HAP-1 (cell line): ENCODE data around the gene EPDR1.

Experiments used
- DNase-seq, 2 experiments: peaks; one replicate each; pipeline ENCODE4 v3.0.0-alpha.2; 2016 to 2020; ENCODE audit warnings: low spot score in 2 of 2
- H3K27me3 ChIP-seq: fragments of 250-450 bp; sonication (Bioruptor Pico); 2 replicates; pipeline ENCODE4 v1.5.1; 2020; ENCODE audit warnings: low read depth, mild to moderate bottlenecking, moderate library complexity
- H3K36me3 ChIP-seq: fragments of 250-450 bp; sonication (Bioruptor Pico); replicated peaks from 2 replicates; pipeline ENCODE4 v1.5.1; 2020; ENCODE audit warnings: mild to moderate bottlenecking
- H3K4me1 ChIP-seq: fragments of 250-450 bp; sonication (Bioruptor Pico); 2 replicates; pipeline ENCODE4 v1.5.1; 2020; ENCODE audit warnings: mild to moderate bottlenecking
- H3K4me3 ChIP-seq: fragments of 250-450 bp; sonication (Bioruptor Pico); 2 replicates; pipeline ENCODE4 v1.5.1; 2020; ENCODE audit warnings: mild to moderate bottlenecking, moderate library complexity
- H3K9me3 ChIP-seq: fragments of 250-450 bp; sonication (Bioruptor Pico); 2 replicates; pipeline ENCODE4 v1.5.1; 2020; ENCODE audit warnings: mild to moderate bottlenecking, moderate library complexity
- in situ Hi-C: fragments of 300-500 bp; cut with MboI; formaldehyde crosslinking; loops from 3 replicates; pipeline ENCODE4 v1.14.3; 2020; ENCODE audit warnings: low sequenced_read_pairs, inconsistent platforms, mixed read lengths

The EPDR1 gene

GRCh38 chr7:37973915-37974314 lies 53.5 kb downstream of the EPDR1 start:
- H3K4me1 ChIP-seq, result no peaks in the 10 kb centered on the region
- no peak overlapping the region for H3K4me3 ChIP-seq
- H3K36me3 ChIP-seq, result no peaks in the 10 kb centered on the region
- H3K9me3 ChIP-seq, result no peaks in the 10 kb centered on the region
- in situ Hi-C loops, result no loop called here
- DNase-seq, result no peak
- H3K27me3 ChIP-seq, result no peaks in the 10 kb centered on the region

- DNase-seq, result no peak
- Histone ChIP-seq H3K36me3 (no peaks in the 10 kb centered on the region), H3K4me3 (no peak overlapping the region), H3K27me3 (no peaks in the 10 kb centered on the region), H3K9me3 (no peaks in the 10 kb centered on the region), H3K4me1 (no peaks in the 10 kb centered on the region)
- in situ Hi-C loops, result no loop called here
Observed at GRCh38 chr7:37974711-37975110, 54.3 kb downstream of the EPDR1 start.

GRCh38 chr7:37977243-37977642 lies 56.8 kb downstream of the EPDR1 start:
- no peaks in the 10 kb centered on the region for H3K4me1 ChIP-seq
- in situ Hi-C loops, result no loop called here
- H3K9me3 ChIP-seq, result no peaks in the 10 kb centered on the region
- DNase-seq, result no peak
- H3K4me3 ChIP-seq, result no peak overlapping the region
- H3K36me3 ChIP-seq, result no peaks in the 10 kb centered on the region
- no peaks in the 10 kb centered on the region for H3K27me3 ChIP-seq

DNA sequence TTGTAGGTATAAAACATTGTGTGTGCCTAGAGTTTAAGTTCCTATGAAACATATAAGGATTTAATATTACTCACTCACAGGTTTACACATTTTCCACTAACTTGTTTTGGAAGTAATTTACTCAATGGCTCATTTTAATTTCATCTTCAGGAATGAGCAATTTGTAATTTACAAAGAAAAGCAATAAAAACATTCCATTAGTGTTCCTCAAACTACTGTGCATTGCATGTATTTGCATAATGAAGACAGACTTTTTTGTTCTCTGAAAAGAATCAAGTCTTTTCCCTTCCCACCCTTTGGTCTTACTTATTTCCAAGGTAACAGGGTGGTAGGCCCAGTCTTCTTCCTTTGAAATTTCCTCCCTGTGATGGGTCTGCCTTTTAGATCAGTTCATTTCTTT lies 61.2 kb downstream of the EPDR1 start:
- Histone ChIP-seq H3K36me3 (no peaks in the 10 kb centered on the region), H3K9me3 (no peaks in the 10 kb centered on the region), H3K27me3 (no peaks in the 10 kb centered on the region), H3K4me3 (no peak overlapping the region), H3K4me1 (no peaks in the 10 kb centered on the region)
- DNase-seq, result no peak
- in situ Hi-C loops, result no loop called here

DNA sequence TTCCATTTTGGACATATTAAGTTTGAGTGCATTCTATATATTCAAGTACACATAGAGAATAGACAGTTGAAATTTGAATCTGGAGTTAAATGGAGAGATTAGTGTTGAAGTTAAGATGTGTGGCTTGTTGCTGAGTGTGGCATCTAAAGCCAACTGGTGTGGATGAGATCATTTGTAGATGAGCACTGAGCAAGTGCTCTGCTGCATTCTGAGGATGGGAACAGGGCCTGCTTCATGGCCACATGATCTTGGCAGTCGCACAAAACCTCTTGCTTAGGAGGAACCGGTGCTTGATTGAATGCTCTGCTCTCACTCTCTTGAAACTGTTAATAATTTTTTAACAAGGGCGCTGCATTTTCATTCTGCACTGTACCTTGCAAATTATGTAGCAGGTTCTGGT lies 62.0 kb downstream of the EPDR1 start:
- H3K36me3 ChIP-seq, result no peaks in the 10 kb centered on the region
- H3K4me3 ChIP-seq, result no peak overlapping the region
- in situ Hi-C loops, result no loop called here
- H3K9me3 ChIP-seq, result no peaks in the 10 kb centered on the region
- no peak for DNase-seq
- H3K4me1 ChIP-seq, result no peaks in the 10 kb centered on the region
- no peaks in the 10 kb centered on the region for H3K27me3 ChIP-seq

DNA sequence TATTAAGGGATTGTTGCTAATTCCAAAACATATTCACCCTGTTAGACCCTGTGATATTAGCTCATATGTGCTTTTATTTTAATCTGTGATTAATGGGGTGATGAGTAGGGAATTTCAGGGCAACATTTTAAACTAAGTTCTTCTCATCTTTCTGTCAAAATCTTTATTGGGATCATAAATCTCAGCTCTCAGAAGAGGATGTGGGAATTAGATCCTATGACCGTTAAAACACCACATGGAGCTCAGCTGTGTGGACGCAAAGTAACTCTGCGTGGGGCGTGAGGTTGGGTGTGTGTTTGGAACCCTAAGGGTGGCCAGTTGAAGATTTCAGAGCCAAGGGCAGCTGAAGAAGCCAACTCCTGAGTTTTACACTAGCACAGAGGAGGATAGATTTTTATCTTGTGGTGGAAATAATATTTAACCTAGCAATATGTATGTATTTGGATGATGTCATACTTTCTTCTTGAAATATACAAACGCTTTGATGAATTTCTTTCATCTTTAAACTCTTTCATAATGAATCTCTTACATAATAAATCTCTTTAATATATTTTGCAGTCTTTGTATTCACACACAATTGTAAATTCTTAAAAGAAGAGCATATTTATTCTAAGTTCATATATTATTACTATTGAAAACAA lies 64.4 kb downstream of the EPDR1 start:
- Histone ChIP-seq H3K36me3 (no peaks in the 10 kb centered on the region), H3K27me3 (no peaks in the 10 kb centered on the region), H3K9me3 (no peaks in the 10 kb centered on the region), H3K4me3 (no peak overlapping the region), H3K4me1 (no peaks in the 10 kb centered on the region)
- in situ Hi-C loops, result no loop called here
- DNase-seq, result no peak

DNA sequence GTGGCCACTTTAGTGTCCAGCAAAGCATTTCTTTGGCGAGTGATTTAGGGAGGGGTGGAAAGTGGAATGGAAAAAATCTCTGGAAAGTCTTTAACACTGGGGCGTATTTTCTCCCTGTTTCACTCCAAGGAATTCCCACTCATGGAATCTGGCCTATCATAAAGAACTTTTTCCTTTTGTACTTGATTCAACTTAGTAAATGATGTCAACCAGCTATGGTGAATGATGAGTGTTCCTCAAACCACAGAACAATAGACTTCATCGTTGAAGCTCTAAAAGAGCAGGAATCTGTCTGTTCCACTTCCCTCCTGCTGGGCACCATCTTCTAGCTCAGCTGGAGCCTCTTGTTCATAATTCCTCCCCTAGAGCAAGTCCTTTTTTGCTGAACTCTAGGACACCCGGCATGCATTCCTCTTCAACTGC lies 66.5 kb downstream of the EPDR1 start:
- Histone ChIP-seq H3K4me3 (no peak overlapping the region), H3K4me1 (no peaks in the 10 kb centered on the region), H3K9me3 (no peaks in the 10 kb centered on the region), H3K36me3 (no peaks in the 10 kb centered on the region), H3K27me3 (no peaks in the 10 kb centered on the region)
- DNase-seq, result no peak
- in situ Hi-C loops, result no loop called here

GRCh38 chr7:37987732-37988131 lies 67.3 kb downstream of the EPDR1 start:
- DNase-seq, result no peak
- H3K9me3 ChIP-seq, result no peaks in the 10 kb centered on the region
- no peaks in the 10 kb centered on the region for H3K4me1 ChIP-seq
- no peaks in the 10 kb centered on the region for H3K36me3 ChIP-seq
- H3K4me3 ChIP-seq, result no peak overlapping the region
- no peaks in the 10 kb centered on the region for H3K27me3 ChIP-seq
- in situ Hi-C loops, result no loop called here

DNA sequence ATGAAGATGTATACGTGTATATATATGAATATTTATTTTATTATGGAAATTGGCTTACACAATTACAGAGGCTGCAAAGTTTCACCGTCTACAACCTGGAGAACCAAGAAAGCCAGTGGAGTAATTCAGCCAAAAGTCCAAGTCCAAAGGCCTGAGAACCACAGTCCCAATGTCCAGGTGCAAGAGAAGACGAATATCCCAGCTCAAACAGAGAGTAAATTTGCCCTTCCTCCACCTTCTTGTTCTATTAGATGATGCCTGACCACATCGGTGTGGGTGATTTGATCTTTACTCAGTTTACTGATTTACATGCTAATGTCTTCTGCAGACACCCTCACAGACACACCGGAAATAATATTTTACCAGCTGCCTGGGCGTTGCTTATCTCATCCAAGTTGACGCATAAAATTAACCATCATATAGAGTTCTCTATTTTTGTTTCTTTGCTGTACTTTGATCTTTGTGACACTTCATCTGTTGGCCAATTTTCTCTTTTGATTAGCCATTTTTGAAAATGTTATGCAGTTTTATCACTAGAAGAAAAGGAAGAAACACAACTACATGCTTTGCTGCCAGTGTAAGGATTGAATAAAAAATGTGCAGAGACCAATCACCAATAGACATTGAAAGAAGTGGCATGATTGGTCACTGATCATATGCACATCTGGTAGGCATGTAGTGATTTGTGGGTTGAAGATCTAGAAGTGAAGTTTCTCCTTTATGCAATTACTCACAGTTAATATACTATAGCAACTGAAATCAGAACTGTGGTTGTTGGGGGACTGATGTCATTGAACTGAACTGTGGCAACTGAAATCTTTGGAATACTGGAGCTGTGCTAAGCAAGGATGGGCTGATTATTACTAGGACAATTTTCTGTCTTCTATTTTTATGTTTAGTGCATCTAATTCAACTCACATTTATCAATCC lies 68.5 kb downstream of the EPDR1 start:
- Histone ChIP-seq H3K4me3 (no peak overlapping the region), H3K27me3 (no peaks in the 10 kb centered on the region), H3K9me3 (no peaks in the 10 kb centered on the region), H3K4me1 (no peaks in the 10 kb centered on the region), H3K36me3 (no peaks in the 10 kb centered on the region)
- in situ Hi-C loops, result no loop called here
- DNase-seq, result no peak

DNA sequence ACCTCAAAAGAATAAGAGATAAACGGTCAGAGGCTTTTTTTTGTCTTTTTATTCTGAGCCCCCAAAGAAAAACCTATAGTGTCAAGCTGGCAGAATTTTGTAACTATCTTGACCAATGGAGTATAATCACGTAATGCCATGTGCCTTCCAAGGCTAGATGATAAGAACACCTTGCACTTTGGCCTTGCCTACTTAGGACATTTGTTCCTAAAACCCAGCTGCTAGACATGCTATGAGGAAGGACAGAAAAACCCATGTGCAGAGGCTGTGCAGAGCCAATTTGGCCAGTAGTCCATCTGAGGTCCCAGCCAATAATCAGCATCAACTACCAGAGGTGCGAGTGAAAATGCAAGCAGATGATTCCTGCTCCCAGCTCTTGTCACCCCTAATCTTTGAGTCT lies 69.9 kb downstream of the EPDR1 start:
- no peak for DNase-seq
- Histone ChIP-seq H3K4me3 (no peak overlapping the region), H3K36me3 (no peaks in the 10 kb centered on the region), H3K27me3 (no peaks in the 10 kb centered on the region), H3K9me3 (no peaks in the 10 kb centered on the region), H3K4me1 (no peaks in the 10 kb centered on the region)
- in situ Hi-C loops, result no loop called here

GRCh38 chr7:37993060-37993501 lies 72.6 kb downstream of the EPDR1 start:
- H3K4me1 ChIP-seq, result no peaks in the 10 kb centered on the region
- in situ Hi-C loops, result no loop called here
- H3K4me3 ChIP-seq, result no peak overlapping the region
- H3K27me3 ChIP-seq, result no peaks in the 10 kb centered on the region
- no peaks in the 10 kb centered on the region for H3K36me3 ChIP-seq
- DNase-seq, result no peak
- no peaks in the 10 kb centered on the region for H3K9me3 ChIP-seq

DNA sequence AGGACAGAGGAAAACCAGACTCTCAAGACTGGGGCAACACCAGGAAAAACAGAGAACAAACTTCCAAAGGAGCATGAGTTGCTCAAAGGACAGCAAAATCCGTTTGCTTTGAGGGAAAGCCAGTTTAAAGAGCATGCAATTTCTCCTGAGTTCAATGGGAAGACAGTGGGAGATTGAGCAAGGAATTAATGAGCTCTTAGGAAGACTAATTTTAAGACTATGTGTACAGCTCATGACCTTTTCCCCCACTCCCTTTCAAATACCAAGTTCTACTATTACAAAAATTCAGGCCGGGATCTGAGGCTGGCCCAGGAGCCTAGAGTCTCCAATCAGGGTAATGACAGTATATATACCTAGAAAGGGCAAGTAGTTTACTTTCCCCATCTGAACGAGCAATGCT lies 79.2 kb downstream of the EPDR1 start:
- DNase-seq, result no peak
- no peaks in the 10 kb centered on the region for H3K36me3 ChIP-seq
- in situ Hi-C loops, result no loop called here
- H3K9me3 ChIP-seq, result no peaks in the 10 kb centered on the region
- no peaks in the 10 kb centered on the region for H3K4me1 ChIP-seq
- no peak overlapping the region for H3K4me3 ChIP-seq
- H3K27me3 ChIP-seq, result no peaks in the 10 kb centered on the region

DNA sequence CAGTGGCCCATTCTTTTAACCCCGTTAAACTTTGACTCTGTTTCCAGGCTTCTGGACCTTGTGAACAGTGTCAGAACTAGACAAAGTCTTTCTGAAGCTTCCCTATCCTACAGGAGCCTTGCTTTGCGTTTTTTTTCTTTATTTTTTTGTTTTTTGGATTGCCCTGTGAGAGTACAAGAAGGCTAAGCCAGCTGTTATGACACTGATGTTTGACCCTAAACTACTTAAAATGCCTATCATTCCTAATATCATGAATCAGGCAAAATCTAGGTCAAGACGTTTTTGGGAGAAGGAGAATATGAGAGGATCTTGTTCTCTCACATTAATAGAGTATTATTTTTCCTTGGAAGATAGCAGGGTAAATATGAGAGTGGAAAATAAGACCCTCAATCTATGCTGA lies 79.8 kb downstream of the EPDR1 start:
- Histone ChIP-seq H3K4me3 (no peak overlapping the region), H3K36me3 (no peaks in the 10 kb centered on the region), H3K4me1 (no peaks in the 10 kb centered on the region), H3K9me3 (no peaks in the 10 kb centered on the region), H3K27me3 (no peaks in the 10 kb centered on the region)
- no peak for DNase-seq
- in situ Hi-C loops, result no loop called here
